Kidney tubule cell (primary cell): ENCODE results near the gene OR52I1.

Source experiments
- DNase-seq: peaks from one replicate; pipeline ENCODE4 v3.0.0-alpha.2; 2018; ENCODE audit warnings: low spot score

Gene OR52I1

GRCh38 chr11:4615856-4616444, 22.1 kb downstream of the OR52I1 start:
- no peak for DNase-seq

GRCh38 chr11:4619514-4619913, 25.7 kb downstream of the OR52I1 start:
- DNase-seq: no peak

GRCh38 chr11:4626207-4627099, 32.6 kb downstream of the OR52I1 start:
- DNase-seq: peak; percentile 73

- no peak for DNase-seq
These were observed 42.3 kb downstream of the OR52I1 start for GRCh38 chr11:4636136-4636535.

GRCh38 chr11:4636962-4637661, 43.3 kb downstream of the OR52I1 start, which contains the start of gene OR51D1:
OR51D1 (plus strand) TSS chr11:4637477; CDS start chr11:4639791, 2,314 bp downstream.
- DNase-seq: peak; percentile 63

- DNase-seq: no peak
These were observed 43.8 kb downstream of the OR52I1 start for GRCh38 chr11:4637662-4638047.

GRCh38 chr11:4639931-4640330, 46.1 kb downstream of the OR52I1 start:
- DNase-seq: no peak

- DNase-seq: no peak
These were observed 47.7 kb downstream of the OR52I1 start for GRCh38 chr11:4641501-4641900.

GRCh38 chr11:4642043-4642442, 48.2 kb downstream of the OR52I1 start:
- no peak for DNase-seq

GRCh38 chr11:4643076-4643475, 49.2 kb downstream of the OR52I1 start:
- DNase-seq: no peak

- no peak for DNase-seq
These were observed 49.8 kb downstream of the OR52I1 start, which contains the start of gene OR51E1 for GRCh38 chr11:4643682-4644081. OR51E1 (plus strand) TSS chr11:4643982; CDS start chr11:4652527, 8,545 bp downstream.

GRCh38 chr11:4644233-4644632, 50.4 kb downstream of the OR52I1 start:
- no peak for DNase-seq
